OCI-M2 (cell line): ENCODE data around the gene B3GLCT.

Experiments
- DNase-seq: peaks from one replicate; lab custom pipeline; 2025; ENCODE audit not compliant: unreplicated experiment; lab: John Stamatoyannopoulos, UW

The B3GLCT gene

GRCh38 chr13:31267126-31267784, 67.5 kb downstream of the B3GLCT start:
- DNase-seq = no peak

- no peak for DNase-seq
Measured at GRCh38 chr13:31274390-31274789, 74.6 kb downstream of the B3GLCT start.

GRCh38 chr13:31276421-31276820, 76.6 kb downstream of the B3GLCT start:
- no peak for DNase-seq

- DNase-seq = no peak
Measured at GRCh38 chr13:31278869-31279268, 79.1 kb downstream of the B3GLCT start.

GRCh38 chr13:31282741-31283455, 83.1 kb downstream of the B3GLCT start:
- DNase-seq = no peak

- no peak for DNase-seq
Measured at GRCh38 chr13:31286930-31287329, 87.2 kb downstream of the B3GLCT start.

- DNase-seq = no peak
Measured at GRCh38 chr13:31301119-31301518, 101.3 kb downstream of the B3GLCT start.

- no peak for DNase-seq
Measured at GRCh38 chr13:31310356-31310755, 110.6 kb downstream of the B3GLCT start.

- no peak for DNase-seq
Measured at GRCh38 chr13:31310786-31311185, 111.0 kb downstream of the B3GLCT start.

GRCh38 chr13:31311921-31312320, 112.1 kb downstream of the B3GLCT start:
- DNase-seq = no peak

GRCh38 chr13:31314961-31315360, 115.2 kb downstream of the B3GLCT start:
- DNase-seq = no peak

- DNase-seq = no peak
Measured at GRCh38 chr13:31320946-31321345, 121.2 kb downstream of the B3GLCT start.

GRCh38 chr13:31321457-31321856, 121.7 kb downstream of the B3GLCT start:
- DNase-seq = no peak

GRCh38 chr13:31322026-31322425, 122.3 kb downstream of the B3GLCT start:
- DNase-seq = no peak

GRCh38 chr13:31322702-31323405, 123.1 kb downstream of the B3GLCT start:
- DNase-seq = no peak

GRCh38 chr13:31327182-31327860, 127.5 kb downstream of the B3GLCT start:
- no peak for DNase-seq

- no peak for DNase-seq
Measured at GRCh38 chr13:31328549-31329235, 128.9 kb downstream of the B3GLCT start.

GRCh38 chr13:31330236-31330635, 130.5 kb downstream of the B3GLCT start:
- no peak for DNase-seq

- DNase-seq = no peak
Measured at GRCh38 chr13:31331068-31331467, 131.3 kb downstream of the B3GLCT start.

GRCh38 chr13:31334547-31334946, 134.8 kb downstream of the B3GLCT start:
- no peak for DNase-seq

- DNase-seq = no peak
Measured at GRCh38 chr13:31334994-31335557, 135.3 kb downstream of the B3GLCT start.
